IPS-18c (cell line): Measurements from ENCODE around the gene C16orf89.

Experiments used
- H3K4me3 ChIP-seq: 2 replicates; pipeline ENCODE4 v1.7.0; 2013; ENCODE audit warnings: low read depth, mild to moderate bottlenecking, low read length, moderate library complexity; ENCODE audit not compliant: insufficient read depth
- H3K9me3 ChIP-seq: one replicate; pipeline ENCODE4 v1.6.1; 2013; ENCODE audit warnings: mild to moderate bottlenecking, low read length, moderate library complexity; ENCODE audit not compliant: control insufficient read depth, insufficient read depth

The C16orf89 gene

GRCh38 chr16:5042574-5043171 is 23.1 kb downstream of the C16orf89 start:
- no peak overlapping the region for H3K4me3 ChIP-seq
- no peaks in the 10 kb centered on the region for H3K9me3 ChIP-seq

DNA sequence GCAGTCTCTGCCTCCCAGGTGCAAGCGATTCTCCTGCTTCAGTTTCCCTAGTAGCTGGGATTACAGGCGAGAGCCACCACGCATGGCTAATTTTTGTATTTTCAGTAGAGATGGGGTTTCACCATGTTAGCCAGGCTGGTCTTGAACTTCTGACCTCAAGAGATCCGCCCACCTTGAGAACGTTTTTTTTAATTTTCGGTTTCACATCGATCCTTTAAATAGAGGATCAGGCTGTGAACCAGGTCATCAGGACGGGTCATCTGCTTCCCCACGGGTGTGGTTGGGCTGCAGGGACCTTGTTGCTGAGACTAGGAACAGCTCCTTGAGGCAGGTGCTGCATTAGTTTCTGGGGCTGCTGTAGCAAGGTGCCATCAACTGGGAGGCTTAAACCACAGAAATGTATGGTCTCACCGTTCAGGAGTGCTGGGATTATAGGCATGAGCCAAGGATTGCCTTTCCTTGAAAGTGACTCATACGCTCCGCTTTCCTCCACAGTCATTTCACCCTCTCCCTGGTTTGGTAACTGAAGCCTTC is 24.1 kb downstream of the C16orf89 start:
- Histone ChIP-seq H3K9me3 (no peaks in the 10 kb centered on the region), H3K4me3 (no peak overlapping the region)

DNA sequence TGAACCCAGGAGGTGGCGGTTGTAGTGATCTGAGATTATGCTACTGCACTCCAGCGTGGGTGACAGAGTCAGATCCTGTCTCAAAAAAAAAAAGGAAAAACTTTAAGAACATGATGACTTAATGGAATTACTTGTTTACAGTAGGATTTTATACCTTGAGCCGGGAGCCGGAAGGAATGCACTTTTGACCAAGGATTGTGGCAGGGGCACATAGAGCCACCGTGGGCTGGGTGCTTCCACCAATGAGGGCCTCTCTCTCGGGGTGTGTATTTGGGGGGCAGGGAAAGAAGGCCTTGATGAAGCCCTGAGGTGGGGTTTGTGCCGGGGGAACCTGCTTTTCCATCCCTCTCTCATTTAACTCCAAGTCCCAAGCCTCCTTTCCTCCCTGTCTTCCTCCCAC is 25.3 kb downstream of the C16orf89 start:
- no peak overlapping the region for H3K4me3 ChIP-seq
- H3K9me3 ChIP-seq: no peaks in the 10 kb centered on the region

DNA sequence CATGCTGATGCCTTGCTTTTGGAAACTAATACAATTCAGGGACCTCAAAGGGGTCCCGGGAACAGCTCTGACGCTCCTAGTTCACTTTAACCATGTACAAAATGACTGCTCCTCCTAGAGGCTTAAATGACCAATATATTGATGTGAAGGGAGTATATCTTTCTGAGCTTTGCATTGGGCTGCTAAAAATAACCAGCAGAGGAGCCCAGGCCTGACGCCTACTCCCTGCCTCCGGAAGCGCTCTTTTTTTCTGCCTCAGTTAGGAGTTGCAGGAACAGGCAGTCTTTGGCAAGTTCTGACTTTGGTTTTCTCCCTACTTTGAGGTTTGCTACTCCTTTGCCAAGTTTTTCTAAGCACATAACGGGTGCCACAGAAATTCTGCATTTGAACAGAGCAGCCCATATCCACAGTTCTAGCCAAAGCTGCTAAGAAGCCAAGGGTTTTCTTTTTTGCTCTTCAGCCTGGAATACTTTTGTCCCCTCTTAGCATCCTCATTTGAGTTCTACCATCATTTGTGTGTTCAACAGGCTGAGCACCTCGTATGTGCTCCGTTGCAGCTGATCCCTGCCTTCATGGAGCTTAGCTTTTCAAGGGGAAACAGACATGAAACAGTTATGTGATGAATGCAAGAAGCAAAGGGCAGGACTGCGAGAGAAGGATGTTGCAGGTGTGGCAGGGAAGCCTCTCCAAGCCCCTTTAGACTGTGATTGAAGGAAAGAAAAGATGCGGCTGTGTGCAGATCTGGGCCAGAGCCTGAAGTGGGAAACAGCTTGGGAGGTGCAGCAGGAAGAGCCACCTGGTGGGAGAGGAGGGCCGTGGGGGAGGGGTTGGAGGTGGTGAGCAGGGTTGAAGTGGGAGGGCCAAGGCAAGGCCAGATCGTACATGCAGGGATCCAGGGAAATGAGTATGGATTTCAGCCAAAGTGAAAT is 29.3 kb downstream of the C16orf89 start:
- H3K4me3 ChIP-seq: no peak overlapping the region; the same call in 1 of the 2 replicates

GRCh38 chr16:5035909-5036227 is 29.9 kb downstream of the C16orf89 start:
- Histone ChIP-seq H3K9me3 (no peaks in the 10 kb centered on the region), H3K4me3 (no peak overlapping the region)

More for the DNA sequence above, 29.3 kb downstream of the C16orf89 start:
- no peaks in the 10 kb centered on the region for H3K9me3 ChIP-seq

GRCh38 chr16:5034167-5034523 is 31.6 kb downstream of the C16orf89 start:
- no peaks in the 10 kb centered on the region for H3K9me3 ChIP-seq
- peak overlapping the region; percentile 92 for H3K4me3 ChIP-seq

- peak within 1 kb of the TSS; percentile 92 for H3K4me3 ChIP-seq
- no peaks in the 10 kb centered on the region for H3K9me3 ChIP-seq
Measured at GRCh38 chr16:5033256-5034166, 32.2 kb downstream of the C16orf89 start, which contains the start of gene NAGPA. TSS of gene NAGPA (minus strand) at chr16:5033935. CDS start at chr16:5033914, 21 bp downstream.

- no peaks in the 10 kb centered on the region for H3K9me3 ChIP-seq
- H3K4me3 ChIP-seq: peak overlapping the region; percentile 92
Measured at GRCh38 chr16:5032748-5033167, 33.0 kb downstream of the C16orf89 start.

DNA sequence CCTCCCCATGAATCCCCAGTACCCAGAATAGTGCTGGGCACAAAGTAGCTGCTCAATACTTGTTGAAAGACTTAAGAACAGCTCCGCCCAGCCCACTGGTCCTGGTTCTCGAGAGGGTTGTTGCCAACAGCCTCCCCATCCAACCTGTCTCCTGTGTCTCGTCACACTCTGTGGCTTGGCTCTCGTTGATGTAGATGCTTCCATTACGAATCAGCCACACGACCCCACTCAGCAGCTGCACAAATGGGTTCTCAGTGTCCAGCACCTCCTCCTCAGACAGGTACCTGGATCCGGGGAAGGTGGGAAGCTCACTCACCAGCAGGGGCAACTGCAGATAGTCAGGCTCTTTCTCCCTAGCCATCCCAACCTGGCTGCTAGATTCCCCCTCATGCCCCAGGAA is 34.2 kb downstream of the C16orf89 start:
- Histone ChIP-seq H3K9me3 (no peaks in the 10 kb centered on the region), H3K4me3 (no peak overlapping the region)

DNA sequence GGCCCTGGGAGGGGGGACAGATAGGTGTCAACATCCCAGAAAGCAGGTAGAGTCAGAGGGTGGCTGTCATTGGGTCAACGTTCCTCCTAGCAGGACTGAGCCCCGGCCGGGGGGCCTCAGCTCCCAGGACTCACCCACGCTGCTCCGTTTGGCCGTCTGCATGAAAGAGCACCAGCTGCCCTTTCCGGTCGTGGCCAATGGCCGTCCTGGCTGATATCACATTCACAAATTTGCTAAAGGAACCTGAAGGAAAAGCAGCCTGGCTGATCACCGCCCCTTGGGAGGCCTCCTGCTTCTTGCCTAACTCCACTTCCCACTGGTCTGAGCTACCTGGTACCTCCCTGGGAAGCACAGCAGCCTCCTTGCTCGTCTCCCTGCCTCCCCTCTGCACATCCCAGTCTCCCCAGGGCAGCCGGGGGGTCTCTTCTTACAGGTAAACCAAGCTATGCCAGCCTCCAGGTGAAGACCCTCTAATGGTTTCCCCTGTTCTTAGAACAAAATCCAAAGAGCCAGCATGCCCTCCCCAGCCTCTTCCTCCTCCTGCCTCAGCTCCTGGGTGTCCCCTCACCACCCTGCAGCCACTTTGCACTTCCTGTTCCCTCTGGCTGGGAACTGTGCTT is 35.4 kb downstream of the C16orf89 start:
- no peaks in the 10 kb centered on the region for H3K9me3 ChIP-seq

GRCh38 chr16:5028950-5029475 is 36.7 kb downstream of the C16orf89 start:
- no peaks in the 10 kb centered on the region for H3K9me3 ChIP-seq
- H3K4me3 ChIP-seq: no peak overlapping the region

More for the DNA sequence above, 35.4 kb downstream of the C16orf89 start:
- H3K4me3 ChIP-seq: no peak overlapping the region

GRCh38 chr16:5027575-5028235 is 38.1 kb downstream of the C16orf89 start:
- no peaks in the 10 kb centered on the region for H3K9me3 ChIP-seq
- H3K4me3 ChIP-seq: no peak overlapping the region

DNA sequence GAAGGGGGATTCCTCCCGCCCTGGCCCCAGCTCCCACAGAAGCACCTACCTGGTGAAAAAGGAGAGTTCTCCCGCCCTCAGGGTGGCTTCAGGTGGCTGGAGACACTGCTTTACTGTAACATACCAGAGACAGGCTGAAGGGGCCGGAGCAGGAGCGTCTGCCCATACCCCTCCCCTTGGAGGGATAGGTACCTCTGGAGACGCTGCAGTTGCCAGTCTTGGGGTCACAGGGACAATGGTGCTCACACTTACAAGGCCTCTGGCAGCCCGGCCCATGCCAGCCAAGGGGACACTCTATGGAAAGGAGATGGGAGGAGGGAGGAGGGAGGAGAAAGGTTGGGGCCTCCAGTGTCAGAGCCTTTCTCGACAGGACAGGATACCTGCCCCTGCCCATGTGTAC is 38.7 kb downstream of the C16orf89 start:
- Histone ChIP-seq H3K4me3 (no peak overlapping the region), H3K9me3 (no peaks in the 10 kb centered on the region)

DNA sequence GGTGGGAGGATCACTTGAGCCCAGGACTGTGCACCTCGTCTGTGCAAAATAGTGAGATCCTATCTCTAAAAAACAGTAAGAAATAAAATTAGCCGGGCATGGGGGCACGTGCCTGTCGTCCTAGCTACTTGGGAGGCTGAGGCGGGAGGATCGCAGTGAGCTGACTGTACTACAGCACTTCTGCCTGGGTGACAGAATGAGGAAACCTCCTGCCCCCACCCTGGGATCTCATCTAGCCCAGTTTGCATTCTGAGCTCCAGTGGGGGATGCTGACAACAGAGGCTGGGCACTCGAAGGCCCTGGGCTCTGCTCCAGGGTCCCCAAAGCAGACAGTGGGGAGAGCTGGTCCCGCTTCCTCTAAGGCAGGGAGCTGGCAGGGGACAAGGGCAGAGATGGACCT is 39.1 kb downstream of the C16orf89 start:
- Histone ChIP-seq H3K4me3 (no peak overlapping the region), H3K9me3 (no peaks in the 10 kb centered on the region)

DNA sequence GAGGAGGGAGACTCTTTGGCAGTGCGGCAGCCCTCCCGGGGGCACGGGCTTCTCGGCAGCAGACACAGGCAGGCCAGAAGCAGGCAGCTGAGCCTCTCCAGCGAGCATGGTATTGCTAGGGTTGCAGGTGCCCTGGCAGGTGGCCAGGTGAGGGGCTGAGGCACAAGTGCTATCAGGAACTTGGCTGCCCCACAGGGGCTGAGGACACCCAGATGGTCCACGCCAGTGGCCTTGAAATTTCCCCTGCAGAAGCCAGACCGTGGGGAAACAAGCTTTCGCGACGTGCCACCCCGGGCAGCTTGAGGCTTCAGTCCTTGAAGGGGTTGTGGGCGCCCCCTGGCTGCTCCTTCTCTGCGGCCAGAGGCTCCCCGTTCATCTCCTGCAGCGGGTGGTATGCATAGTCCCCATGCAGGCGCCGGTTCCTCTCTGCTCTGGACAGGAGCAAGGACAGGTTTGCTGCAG is 40.6 kb downstream of the C16orf89 start:
- Histone ChIP-seq H3K9me3 (no peaks in the 10 kb centered on the region), H3K4me3 (no peak overlapping the region)

DNA sequence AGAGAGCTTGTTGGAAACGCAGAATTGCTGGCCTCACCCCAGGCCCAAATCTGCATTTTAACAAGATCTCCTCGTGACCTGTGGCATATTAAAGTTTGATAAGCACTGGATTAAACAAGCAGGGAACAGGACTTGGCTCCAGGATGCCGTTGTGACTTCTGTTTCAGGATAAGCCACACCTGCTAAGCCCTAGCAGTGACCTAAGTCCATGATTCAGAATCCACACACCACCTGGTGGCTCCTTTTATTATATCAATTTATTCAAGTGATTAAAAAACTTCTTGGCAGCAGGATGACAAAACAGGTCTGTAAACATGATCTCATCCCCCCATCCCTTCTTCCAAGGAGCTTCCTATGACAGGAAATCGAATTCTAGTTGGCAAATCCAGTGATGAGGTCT is 41.1 kb downstream of the C16orf89 start:
- no peaks in the 10 kb centered on the region for H3K9me3 ChIP-seq
- no peak overlapping the region for H3K4me3 ChIP-seq
